Activated T-cell treated with anti-CD3 and anti-CD28 coated beads for 4 hours (primary cell): ENCODE results near the gene ATP6V1A.
"Not testable (repeated sequence)": the region's sequence is repeated elsewhere in the genome, so short reads cannot be mapped to it uniquely, and the experiment has no call there.

Experiments
- DNase-seq: peaks from one replicate; pipeline ENCODE4 v3.0.0-alpha.2; 2020

The ATP6V1A gene

DNA sequence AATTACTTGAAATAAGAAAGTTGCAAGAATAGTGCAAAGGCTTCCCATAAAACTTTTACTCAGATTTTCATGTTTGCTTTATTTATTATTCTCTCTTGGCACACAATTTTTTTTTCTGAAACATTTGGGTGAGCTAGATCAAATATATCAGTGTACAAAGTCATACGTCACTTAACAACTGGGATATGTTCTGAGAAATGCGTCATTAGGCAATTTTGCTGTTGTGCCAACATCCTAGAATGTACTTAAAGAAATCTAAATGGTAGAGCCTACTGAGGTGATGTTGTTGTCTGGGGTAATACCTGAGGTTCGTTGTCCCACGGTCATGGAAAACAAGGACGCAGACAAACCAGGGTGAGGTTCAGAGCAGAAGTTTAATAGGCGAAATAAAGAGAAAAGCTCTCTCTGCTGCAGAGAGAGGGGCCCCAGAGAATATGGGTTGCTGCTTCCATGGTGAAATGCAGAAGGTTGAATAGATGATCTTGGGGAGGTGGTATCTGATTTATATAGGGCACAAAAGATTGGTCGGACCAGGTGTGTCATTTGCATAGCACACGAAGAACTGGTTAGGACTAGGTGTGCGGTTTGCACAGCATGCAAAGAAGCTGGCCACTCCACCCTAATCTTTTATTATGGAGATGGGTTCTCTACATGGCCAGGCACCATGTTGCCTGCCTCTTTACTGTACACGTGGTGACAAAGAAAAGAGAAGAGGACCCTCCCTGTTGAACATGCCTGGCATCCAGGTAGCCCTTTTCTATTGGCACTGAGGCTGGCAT, 82.9 kb downstream of the ATP6V1A start:
- DNase-seq, result no peak

DNA sequence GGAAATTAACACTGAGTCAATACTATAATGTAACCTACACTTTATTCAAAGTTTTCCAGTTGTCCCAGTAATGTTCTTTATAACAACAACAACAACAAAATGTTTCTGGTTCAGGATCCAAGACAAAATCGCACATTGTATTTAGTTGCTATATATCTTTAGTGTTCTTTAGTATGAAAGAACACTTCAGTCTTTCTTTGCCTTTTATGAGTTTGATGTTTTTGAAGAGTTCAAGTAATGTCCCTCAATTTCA, 84.2 kb downstream of the ATP6V1A start:
- no peak for DNase-seq

DNA sequence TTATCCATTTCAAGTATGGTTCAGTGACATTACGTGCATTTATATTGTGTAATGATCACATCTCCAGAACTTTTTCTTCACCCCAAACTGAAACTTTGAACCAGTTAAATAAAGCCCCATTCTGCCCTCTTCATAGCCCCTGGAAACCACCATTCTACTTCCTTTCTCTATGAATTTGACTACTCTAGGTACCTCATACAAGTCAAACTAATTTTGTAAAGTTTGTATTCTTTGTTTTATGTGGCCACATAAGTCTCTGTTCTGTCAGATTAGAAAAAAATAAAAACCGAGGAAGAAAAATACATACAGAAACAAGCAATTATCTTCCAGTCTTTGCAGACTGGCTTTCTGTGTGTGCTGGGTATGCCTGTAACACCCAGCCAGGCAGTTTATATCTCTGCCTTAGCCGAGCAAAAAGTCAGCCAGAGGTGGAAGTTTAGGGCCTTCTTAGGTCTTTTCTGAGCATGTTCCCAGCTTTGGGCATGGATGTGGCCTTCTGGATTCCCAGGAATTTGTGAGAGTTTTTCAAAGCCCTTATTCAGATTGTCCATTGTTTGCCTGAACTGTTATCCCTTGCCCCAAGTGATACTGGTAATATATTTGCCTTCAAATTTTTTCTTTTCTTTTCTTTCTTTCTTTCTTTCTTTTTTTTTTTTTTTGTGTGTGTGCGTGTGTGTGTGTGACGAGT, 85.8 kb downstream of the ATP6V1A start:
- DNase-seq, result no peak

DNA sequence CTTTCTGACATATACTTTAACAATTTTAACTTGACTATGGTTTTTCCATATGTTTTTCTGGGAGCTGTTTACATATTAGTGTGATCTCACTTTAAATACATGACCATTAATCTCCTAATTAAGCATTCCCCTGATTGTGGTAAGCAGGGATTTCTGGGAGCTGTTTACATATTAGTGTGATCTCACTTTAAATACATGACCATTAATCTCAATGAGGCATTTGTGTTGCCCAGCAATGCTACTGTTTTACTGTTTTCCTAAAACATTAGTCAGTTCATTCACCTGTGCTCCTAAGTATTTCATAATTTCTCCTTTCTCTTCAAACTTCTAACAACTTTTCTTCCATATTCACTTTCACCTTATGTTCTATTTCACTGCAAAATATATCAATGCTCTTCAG, 88.1 kb downstream of the ATP6V1A start:
- no peak for DNase-seq

DNA sequence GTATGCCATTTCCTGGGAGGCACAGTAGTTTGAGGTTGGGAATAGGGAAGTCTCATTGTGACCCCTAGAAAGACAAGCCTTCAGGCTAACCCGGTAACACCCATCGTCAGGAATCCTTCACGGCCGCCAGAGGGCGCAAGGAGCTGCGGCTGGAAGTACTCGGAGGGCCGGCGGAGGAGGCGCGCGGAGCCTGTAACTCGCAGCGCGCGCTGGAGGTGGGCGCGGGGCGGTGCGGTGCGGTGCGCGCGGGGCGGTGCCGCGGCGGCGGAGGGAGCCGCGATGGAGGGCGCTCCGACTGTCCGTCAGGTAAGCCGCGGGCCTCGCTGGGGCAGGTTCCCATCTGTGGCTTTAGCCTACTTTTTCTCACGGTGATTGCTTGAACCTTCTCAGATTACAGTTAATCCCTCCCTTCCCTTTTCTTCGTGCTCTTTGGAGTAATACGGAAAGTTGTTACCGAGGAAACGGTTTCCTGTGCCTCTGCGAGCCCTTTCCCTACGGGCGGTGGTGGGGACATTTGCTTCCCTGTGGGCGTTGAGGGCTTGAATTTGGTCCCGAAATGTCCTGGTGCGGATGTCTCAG, 91.9 kb downstream of the ATP6V1A start, which contains the start of gene GRAMD1C:
Gene GRAMD1C, plus strand, starts transcription at position 158 of the 579 bp plus-strand sequence. Its CDS starts 122 bp downstream, at position 280.
- DNase-seq, result peak; percentile 72

DNA sequence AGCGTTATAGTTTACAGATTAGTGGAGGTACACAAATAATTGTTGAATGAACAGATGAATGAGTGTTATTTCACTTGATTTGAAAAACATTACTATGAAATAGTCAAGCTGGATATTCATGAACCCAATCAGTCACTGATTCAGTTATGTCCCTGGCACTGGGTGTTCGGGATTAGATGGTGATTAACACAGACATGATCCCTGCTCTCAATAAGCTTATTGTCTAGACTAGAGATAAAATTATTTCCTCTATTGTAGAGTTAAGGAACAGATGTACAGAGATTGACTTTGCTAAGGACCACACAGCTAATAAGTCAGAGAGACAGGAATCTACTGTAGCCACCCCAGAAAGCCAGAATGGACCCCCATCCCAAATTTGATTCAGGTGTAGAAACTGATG, 92.7 kb downstream of the ATP6V1A start:
- DNase-seq, result no peak

DNA sequence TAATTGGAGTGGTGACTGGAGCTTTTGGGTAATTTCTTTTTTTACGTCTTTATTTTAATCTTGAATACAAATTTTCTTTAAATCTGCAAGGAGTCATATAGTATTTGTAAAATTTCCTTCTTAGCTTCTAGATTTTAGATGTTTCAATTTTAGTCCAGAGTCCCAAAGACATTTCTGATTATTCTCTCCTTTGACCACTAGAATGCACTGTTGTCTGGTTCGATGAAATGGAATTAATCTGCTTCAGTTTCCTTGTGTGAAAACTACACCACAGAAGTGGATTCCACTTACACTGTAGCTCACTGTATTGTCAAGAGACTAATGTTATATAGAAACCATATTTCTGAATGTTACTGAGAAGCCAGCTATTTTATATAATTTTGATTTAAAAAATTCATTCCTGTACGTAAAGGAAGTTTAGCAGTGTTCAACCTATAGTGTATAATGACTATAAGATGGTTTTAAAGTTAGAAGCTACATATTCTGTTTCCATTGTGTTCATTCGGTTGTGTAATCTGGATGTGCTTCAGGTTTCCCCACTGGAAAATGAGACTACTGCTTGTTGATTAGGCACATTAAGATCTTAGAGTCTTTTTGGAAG, 97.9 kb downstream of the ATP6V1A start:
- no peak for DNase-seq

DNA sequence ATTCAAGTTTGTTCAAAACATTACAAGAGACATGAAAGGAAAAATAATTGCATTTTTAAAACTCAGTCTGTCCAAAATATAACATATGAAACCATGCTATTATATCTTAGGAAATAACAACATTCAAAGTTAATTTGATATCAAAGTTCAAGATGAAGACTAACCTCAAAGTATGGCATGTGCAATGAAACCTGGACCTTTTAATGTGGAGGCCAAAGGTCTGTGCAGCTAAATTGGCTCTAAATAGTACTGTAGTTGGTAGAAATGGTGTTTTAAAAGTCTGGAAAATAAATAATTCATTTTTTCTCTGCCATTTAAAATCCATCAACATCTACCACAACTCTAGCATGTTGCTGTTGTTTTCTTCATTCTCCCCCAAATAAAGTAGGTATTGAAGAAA, 100.4 kb downstream of the ATP6V1A start:
- no peak for DNase-seq

DNA sequence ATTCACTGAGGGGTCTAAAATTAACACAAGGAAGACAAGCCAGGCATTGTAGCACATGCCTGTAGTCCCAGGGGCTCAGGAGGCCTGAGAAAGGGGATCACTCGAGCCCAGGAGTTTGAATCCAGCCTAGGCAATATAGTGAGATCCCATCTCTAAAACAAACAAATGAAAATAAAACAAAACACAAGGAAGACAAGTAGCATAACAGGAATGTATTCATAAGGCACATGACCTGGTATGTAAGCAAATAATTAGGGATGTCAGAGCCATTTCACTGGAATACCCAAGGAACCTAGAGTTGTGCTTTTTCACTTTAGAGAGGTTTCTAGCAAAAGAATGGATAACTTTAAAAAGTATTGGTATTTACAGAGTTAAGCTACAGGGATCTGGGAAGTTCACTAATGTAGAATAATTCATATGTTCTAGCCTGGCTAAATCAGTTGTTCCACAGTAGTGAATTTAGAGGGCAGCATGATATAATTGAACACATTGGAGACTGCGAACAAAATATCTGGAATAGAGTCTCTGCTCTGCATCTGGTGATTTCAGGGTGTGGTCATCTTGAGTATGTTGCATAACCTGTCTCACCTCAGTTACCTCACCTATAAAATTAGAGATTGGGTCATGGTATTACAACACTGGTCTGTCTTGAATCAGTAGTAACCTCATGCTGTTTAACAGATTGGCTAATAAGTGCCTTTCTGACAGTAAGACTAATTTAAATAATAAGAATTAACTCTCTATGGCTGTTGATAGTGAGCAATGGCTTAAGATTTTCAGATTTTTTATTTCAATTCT, 101.0 kb downstream of the ATP6V1A start:
- no peak for DNase-seq

DNA sequence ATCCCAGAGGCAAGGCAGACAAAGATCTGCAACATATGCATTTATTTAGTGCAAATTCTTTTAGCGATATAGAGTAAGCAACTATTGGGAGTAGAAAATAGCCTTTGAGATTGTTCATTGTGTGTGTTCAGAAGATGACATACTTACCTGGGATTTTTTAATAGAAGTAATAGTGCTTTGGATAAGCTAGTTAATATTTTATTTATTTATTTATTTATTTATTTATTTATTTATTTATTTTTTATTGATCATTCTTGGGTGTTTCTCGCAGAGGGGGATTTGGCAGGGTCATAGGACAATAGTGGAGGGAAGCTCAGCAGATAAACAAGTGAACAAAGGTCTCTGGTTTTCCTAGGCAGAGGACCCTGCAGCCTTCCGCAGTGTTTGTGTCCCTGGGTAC, 102.2 kb downstream of the ATP6V1A start:
- not testable (repeated sequence) for DNase-seq

DNA sequence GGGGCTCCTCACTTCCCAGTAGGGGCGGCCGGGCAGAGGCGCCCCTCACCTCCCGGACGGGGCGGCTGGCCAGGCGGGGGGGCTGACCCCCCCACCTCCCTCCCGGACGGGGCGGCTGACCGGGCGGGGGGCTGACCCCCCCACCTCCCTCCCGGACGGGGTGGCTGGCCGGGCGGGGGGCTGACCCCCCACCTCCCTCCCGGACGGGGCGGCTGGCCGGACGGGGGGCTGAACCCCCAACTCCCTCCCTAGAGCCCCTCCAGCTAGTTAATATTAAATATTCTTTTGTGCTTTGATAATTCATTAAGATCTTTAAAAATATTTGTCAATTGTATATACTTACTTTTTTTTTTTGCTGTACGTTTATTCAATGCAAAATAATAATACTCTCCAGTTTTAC, 103.0 kb downstream of the ATP6V1A start:
- not testable (repeated sequence) for DNase-seq

DNA sequence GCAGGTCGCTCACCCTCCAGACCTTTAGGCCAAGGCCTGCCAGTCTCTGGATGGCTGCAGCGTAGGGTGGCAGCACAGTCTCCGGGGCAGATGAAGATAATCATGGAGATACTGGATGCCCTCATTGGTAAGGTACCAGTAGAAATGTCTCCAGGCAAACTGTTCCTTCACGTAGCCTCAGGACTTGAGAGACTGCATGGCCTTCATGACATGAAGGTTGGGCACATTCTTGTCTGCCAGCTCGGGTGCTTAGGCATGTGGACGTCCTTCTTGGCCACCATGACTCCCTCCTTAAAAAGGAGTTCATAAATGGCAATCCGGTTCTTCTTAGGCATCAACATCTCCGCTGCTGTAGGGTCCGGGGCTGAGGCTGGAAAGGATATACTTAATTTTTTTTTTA, 103.6 kb downstream of the ATP6V1A start:
- DNase-seq, result not testable (repeated sequence)

DNA sequence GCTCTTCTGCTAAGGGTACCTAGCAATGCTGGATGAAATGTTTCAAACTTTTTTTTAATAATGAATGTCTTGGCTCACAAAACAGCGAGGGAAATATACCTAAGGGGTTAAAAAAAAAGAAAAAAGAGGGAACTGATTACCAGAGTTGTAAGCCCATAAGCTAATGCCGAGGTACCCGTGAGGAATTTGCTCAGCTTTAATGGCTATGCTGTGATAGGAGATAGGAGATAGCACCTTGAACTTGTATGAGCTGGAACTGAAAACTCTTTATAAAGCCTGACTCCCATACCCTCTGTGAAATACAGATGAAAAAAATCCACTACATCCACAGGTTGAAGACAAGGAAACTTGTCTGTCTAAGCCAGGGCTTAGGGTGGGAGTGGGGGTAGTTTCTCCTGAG, 105.7 kb downstream of the ATP6V1A start:
- no peak for DNase-seq
